ENCODE data around the gene ATP6V1A.

ATP6V1A gene

DNA sequence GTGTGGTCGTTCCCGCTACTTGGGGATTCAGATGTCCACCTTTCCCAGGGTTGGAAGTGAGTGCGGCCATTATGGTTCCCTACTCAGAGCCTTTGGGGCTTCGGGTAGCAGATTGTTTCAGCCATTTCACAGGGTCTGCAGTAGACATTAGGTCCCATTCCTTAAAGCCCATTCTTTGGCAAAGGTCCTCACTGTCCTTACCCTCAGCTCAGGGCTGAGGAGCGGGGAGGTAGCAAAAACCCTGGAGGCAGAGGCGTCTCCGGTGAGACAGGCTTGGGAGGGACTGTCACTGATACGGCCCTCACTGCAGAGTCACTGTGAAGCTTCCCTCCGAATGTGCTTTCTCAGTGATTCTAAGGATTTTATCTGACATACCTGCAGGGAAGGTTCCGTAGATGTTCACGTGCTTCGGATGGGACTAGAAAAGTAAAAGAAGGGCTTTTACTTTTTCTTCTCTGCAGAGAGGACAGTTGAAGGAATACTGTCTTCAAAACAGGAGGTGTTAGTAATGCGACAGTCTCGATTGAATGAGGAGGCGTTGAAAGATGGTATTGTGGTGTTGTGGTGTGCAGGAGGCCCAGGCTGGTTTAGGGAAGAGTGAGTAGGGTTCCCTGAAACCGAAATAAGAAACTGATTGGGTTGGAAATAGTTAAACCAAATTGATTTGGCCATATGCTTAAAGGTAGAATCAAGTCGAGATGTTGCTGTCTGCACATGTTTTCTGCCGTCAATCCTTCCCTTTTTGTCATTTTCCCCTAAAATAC, 630 bp downstream of the ATP6V1A start:
- peak; percentile 44 for DNase-seq

DNA sequence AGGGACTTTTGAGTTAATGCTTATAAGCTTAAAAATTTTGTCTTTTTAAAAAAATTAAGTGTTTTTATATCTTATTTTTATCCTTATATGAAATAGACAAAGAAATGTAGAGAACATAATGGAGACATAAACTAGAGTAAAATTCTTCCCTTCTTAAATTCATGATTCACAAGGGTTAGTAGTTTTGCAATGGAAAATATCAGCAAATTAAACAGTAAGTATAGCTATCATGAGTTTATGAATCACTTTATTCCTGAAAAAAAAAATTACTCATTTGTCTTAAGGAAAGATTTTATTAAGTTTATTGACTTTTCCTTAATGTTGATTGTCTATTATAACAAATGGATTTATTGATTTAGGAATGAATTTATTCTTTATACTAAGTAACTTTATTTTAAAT, 4.3 kb downstream of the ATP6V1A start:
- DNase-seq = no peak

GRCh38 chr3:113753376-113753985, 6.6 kb downstream of the ATP6V1A start:
- no peak for DNase-seq

DNA sequence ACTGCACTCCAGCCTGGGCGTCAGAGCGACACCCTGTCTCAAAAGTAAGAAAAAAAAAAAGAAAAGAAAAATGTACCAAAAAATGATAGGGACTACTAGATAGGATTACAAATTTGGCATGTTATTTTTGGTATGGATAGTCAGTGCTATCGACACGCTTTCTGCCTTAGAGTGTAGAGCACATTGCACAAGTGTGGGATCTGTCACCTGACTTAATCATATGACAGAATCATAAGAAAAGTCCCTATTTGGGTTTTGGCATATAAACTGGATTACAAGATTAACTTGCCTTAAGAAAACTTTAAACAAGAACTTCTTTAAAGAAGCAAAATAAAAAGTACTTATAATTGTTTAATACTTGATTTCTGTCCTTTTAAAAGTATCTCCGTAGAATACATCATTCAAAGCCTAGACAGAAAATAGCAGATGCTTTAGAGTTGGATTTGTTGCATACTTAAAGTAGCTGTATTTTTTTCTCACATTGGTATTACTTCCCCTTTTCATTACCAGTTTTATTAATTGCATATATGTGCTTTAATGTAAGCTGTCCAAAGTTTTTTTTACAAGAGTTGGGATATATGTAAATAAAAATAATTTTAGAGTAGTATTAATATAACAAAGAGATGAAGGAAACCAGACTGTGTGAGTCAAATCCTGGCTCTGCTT, 7.8 kb downstream of the ATP6V1A start:
- DNase-seq = no peak

DNA sequence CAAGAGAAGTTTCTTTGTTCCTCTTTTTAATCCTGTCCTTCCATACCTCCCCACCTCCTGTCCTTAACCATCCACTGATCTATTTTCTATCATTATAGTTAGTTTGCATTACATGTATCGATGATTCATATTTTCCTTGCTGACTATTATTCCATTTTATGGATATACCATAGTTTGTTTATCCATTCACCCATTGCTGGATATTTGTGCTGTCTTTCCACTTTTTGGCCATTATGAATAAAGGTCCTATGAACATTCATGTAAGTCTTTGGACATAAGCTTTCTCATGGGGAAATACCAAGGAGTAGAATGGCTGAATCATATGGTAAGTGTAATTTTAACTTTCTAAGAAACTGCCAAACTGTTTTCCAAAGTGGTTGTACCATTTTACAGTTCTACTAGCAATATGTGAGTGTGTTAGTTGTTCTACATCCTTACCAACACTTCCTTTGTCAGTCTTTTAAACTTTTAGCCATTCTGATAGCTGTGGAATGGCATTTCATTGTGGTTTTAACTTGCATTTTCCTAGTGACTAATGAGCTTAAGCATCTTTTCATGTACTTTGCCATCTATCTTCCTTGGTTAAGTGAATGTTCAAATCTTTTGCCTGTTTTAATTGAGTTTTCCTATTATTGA, 11.7 kb downstream of the ATP6V1A start:
- no peak for DNase-seq

- no peak for DNase-seq
These were observed 17.9 kb downstream of the ATP6V1A start for GRCh38 chr3:113764698-113765097.

GRCh38 chr3:113769551-113769950, 22.7 kb downstream of the ATP6V1A start:
- no peak for DNase-seq

DNA sequence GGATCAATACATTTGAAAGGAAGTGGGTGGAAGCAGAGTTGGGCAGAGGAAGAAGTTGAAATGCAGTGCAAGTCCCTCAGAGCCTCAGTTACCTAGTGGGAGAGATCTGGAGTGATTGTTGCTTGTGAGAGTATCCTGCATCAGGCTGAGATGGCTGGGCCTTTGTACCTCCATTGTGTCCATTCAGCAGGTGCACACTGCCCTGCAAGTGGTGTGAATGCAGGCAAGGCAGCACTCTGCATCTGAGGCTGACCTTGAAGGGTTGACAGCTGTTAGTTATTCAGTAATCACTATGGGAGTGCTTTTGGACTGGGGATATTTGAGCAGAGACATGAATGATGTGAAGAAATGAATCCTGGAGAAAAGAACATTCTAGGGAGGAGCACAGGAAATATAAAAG, 25.2 kb downstream of the ATP6V1A start:
- no peak for DNase-seq

DNA sequence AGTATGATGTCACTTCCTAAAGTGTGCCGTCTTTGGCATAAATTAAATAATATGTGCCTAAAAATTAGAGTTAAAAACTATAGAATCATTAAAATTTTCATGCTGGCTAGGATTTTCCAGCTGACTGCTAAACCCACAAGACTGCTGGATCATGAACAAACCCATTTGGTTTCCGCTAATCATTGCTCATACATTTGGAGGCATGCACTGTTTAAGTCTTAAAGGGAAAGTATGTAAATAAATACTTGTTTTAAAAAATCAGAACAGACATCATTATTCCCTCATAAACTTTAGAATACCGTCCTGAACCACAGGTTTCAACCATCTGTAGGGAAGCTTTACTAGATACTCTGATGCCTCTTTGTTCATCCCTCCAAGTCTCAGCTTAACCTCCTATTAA, 26.5 kb downstream of the ATP6V1A start:
- no peak for DNase-seq

DNA sequence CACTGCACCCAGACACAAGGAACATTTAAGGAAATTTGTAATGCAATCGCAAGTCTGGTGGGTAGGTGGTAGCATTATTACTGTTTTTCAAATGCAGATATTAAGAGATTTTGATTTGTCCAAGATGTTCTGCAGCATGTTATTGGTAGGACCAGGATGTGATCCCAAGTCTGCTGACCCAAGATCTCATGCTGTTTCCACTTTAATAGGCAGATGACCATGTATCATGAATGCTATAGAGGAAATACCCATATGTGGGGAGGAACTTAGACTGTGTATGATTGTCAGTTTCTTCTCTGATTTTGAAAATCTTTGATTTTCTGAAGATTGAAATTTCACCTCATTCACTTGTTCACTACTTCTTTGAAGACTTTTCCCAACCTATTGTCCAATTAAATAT, 28.7 kb downstream of the ATP6V1A start:
- no peak for DNase-seq

DNA sequence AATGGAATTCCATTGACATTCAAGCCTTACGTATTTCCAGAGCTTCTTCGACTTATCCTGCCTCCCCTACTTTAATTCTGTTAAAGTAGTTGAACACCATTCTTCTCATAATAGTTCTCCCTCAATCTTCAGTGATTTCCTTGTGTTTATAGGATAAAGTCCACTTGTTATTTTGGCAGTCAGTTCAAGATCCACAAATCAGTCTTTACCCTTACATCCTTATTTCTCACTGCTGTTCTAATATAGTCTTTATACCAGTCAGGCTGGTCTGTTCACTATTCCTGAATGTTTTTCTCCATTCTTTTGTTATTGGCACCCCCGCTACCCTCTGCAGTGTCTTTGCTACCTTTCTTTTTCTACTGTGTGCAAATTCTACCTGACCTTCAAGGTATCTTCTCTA, 29.7 kb downstream of the ATP6V1A start:
- DNase-seq = no peak

- DNase-seq = no peak
These were observed 36.6 kb downstream of the ATP6V1A start for GRCh38 chr3:113783463-113783862.

GRCh38 chr3:113783980-113784379, 37.1 kb downstream of the ATP6V1A start:
- no peak for DNase-seq

DNA sequence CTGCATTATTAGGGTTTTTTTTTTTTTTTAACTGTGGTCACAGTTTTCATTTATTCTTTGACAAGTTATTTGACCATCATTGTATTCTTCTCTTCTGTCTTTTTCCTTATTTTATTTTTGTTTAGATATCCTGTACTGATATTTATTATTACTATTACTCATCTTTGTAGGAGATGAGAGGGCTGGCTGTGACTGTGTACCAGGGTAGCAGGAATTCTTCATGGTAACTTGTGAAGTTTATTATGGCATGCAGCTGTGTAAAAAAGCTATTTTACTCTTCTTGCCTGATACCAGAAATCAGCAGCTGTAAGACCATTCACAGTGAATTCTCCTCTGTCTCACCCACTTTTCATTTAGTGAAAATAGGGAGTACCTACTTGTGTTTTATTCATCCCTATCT, 44.5 kb downstream of the ATP6V1A start:
- DNase-seq = no peak

GRCh38 chr3:113794526-113794925, 47.7 kb downstream of the ATP6V1A start:
- DNase-seq = no peak

- DNase-seq = no peak
These were observed 48.9 kb downstream of the ATP6V1A start for GRCh38 chr3:113795693-113796092.

- DNase-seq = no peak
These were observed 56.1 kb downstream of the ATP6V1A start for GRCh38 chr3:113802795-113803455.

DNA sequence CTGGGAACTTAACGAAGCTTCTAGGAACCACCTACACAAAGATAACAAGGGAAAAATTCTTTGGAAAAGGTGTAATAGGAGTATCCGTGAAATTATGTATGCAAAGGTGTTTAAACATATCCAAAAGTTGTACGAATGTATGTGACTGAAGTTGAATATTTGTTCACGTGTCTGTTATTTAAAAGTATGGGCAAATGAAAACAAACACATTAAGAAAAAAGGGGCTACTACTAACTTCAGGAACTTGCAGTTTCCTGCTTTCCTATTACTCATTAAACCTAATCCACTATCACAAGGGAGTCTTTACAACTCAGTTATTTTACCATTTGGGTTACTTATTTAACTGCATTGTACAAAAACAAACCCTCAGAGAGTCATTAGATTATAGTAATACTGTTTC, 57.8 kb downstream of the ATP6V1A start:
- no peak for DNase-seq

GRCh38 chr3:113805249-113805648, 58.4 kb downstream of the ATP6V1A start:
- no peak for DNase-seq

- no peak for DNase-seq
These were observed 66.0 kb downstream of the ATP6V1A start for GRCh38 chr3:113812854-113813253.

DNA sequence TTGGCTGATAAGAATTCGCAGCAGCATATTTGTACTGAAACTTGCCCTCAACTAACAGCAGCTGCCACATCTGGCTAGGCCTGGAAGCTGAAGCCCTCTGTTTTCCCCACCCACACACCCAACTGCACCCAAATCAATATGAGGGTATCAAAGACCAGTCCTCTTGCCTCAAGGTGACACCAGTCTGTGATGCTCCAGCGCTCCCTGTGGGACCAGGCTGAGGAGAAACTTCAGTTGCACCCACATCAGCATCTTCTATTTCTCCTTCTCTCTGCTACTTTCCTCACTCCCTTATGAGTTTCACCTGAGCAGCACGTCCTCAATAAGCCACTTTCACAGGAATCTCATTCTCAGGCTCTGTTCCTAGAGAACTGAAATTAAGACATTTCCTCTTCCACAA, 73.0 kb downstream of the ATP6V1A start:
- DNase-seq = no peak

GRCh38 chr3:113825090-113825489, 78.3 kb downstream of the ATP6V1A start:
- DNase-seq = no peak

- no peak for DNase-seq
These were observed 81.8 kb downstream of the ATP6V1A start for GRCh38 chr3:113828600-113828999.
